Coronary artery (tissue), 2 donors: ENCODE results near the gene RGMB.

ENCODE experiments used
- DNase-seq: peaks from one replicate; pipeline ENCODE4 v3.0.0-alpha.2; 2017; ENCODE audit warnings: low spot score
- H3K27ac ChIP-seq, 2 donors: fragments of 200-600 bp; sonication (generic); one replicate each; pipeline ENCODE4 v1.5.1; 2016 to 2019
- H3K4me3 ChIP-seq: fragments of 200-600 bp; sonication (generic); 2 replicates; pipeline ENCODE4 v1.5.1; 2016; ENCODE audit warnings: mild to moderate bottlenecking, moderate library complexity
- TF ChIP-seq, protein P1 (sequence below): fragments of 200-600 bp; sonication (generic); IDR thresholded peaks from one replicate; pipeline ENCODE4 v1.5.1; 2019; ENCODE audit warnings: antibody characterized with exemption

The RGMB gene

DNA sequence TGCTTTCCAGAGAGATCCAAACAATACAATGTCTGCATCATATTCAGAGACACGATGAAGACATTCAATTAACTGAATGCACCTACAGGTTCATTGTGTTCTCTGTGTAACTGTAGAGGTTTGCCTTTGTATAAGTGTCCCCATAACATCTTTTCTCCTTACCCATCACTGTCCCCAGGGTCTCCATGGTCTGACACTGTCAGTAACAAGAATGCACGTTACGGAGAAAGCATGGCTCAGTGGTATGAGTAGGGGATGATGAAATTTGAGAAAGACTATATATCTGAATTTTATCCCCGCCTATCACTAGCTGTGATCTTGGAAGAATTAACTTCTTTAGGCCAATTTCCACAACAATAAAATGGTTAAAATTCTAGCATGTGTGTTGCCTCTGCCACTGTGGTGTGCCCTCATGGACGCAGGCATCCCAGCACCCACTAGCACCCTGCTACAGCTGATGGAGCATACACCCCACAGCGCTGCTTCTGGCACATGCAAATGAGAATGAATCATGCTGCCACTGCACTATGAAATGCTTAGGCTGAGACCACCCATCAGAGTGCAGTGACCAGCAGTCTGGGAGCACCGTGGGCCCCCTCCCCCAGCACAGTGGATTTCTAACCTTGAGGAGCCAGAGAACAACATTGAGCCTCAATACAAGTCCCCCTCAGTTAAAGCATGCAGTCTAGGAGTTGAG lies 54.3 kb downstream of the RGMB start:
- TF ChIP-seq, protein P1, sequence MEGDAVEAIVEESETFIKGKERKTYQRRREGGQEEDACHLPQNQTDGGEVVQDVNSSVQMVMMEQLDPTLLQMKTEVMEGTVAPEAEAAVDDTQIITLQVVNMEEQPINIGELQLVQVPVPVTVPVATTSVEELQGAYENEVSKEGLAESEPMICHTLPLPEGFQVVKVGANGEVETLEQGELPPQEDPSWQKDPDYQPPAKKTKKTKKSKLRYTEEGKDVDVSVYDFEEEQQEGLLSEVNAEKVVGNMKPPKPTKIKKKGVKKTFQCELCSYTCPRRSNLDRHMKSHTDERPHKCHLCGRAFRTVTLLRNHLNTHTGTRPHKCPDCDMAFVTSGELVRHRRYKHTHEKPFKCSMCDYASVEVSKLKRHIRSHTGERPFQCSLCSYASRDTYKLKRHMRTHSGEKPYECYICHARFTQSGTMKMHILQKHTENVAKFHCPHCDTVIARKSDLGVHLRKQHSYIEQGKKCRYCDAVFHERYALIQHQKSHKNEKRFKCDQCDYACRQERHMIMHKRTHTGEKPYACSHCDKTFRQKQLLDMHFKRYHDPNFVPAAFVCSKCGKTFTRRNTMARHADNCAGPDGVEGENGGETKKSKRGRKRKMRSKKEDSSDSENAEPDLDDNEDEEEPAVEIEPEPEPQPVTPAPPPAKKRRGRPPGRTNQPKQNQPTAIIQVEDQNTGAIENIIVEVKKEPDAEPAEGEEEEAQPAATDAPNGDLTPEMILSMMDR = no peak

DNA sequence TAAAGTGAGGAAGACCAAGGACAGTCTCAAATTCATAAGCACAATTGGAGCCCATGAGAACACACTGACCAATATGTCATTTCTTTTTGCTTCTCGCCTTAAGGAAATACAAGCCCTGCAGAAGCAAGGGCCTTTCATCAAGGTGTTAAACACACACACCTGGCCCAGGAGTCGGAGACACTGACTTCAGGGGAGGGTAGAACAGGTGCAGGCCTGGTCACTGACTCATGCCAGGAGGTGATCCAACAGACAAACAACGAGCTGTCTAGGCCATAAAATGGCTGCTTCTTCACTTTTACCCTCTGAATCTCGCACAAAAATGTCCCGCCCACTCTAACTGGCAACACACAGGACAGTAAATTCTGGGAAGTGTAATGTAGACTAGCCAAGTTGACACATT lies 62.7 kb downstream of the RGMB start:
- Histone ChIP-seq H3K4me3 (no peak overlapping the region), H3K27ac (no peak overlapping the region)
- TF ChIP-seq, protein P1 = no peak
- DNase-seq = no peak

More for the DNA sequence above, 54.3 kb downstream of the RGMB start:
- Histone ChIP-seq H3K27ac (no peak overlapping the region), H3K4me3 (no peak overlapping the region)
- DNase-seq = no peak

DNA sequence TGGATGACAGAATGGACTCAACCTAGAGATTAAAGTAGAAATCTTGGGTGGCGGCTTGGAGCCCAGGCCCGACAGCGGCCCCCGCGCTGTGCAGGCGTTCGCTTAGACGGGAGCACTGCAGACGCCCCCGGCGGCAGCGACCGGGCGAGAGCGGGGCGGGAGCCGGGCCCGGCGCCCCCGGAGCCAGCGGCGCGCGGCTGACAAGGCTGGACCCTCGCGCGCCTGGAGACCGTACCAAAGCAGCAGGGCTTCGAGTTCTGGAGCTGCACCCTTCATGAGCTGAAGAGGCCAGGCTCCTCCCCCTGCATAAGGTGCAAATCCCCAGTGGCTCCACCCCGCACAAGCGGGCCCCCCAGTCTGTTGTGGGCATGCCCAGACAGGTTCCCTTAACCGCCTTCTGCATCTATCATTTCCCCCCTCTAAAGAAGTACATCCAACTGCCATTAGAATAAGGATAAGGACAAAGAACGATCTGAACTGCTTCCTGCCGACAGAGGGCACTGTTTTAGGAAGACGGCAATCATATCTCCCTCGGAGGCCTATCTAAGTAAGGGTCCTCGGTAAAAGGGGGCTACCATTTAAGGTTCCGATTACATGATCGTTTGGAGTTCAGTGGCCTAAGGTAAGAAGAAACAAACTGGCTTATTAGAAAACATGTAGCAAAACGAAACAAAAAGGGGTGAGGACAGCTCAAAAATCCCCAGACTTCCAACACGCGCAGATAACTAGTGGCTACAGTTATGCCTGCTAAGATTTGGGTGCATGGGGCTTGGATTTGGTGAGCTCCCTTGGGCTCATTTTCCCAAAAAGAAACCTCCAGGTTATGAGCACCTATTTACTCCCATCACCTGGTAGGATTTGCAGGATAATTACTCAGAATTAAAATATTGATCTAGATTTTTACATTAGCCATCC lies 66.3 kb downstream of the RGMB start:
- DNase-seq = no peak
- Histone ChIP-seq H3K4me3 (peak overlapping the region; percentile 39), H3K27ac (no peak overlapping the region)
- TF ChIP-seq, protein P1 = peak; percentile 16

DNA sequence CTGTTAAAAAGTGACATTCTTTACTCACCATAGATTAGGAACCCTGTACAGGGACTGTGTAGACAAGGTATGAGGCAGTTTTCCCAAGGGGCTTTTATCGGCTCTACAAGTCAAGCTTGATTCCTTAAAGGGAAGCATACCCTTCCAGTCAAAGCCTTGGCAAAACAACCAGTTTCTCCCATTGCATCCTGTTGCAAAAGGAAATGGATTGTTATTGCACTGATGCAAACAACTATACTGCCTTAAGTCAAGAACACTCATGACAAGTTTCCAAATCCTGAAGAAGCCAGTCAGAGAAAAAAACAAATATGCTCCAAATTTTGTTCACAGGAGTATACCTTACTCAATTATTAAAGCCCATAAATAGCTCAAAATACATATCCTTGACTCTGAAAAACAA lies 67.5 kb downstream of the RGMB start:
- TF ChIP-seq, protein P1 = no peak

DNA sequence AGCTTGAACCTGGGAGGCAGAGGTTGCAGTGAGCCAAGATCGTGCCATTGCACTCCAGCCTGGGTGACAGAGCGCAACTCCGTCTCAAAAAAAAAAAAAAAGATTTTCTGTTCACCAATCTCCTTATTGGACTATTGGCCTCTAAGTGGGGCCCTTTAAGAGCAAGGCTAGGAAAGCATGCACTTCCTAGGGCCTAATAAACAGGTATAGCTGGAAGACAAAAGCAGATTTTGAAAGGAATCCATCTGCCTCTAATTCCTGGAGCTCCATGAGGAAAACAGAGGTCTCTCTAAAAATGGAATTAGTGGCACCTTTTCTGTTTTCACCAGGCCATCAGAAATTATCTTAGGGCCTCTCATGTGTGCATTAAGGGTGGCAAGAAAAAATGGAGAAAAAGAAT lies 70.0 kb downstream of the RGMB start:
- no peak overlapping the region for H3K27ac ChIP-seq
- TF ChIP-seq, protein P1 = no peak
- no peak overlapping the region for H3K4me3 ChIP-seq
- no peak for DNase-seq

More for the DNA sequence above, 67.5 kb downstream of the RGMB start:
- Histone ChIP-seq H3K27ac (no peak overlapping the region), H3K4me3 (no peak overlapping the region)
- no peak for DNase-seq

DNA sequence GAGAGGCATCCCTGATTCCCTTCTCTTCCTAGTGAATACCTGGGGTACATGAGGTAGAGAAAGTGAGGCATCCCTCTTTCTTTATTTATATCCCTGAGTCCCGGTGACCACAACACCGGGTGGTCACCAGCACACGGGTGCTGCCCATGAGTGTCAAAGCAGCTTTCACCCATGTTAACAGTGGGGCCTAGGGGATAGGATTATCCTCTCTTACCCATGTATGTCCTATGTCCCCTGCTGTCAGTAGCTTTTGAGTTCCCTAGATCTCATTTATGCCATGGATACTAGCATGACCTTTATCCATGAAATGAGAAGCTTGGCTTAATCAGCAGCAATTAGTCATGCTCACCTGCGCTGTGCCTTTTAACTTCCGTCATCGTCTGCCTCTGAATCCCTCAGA lies 71.4 kb downstream of the RGMB start:
- Histone ChIP-seq H3K27ac (no peak overlapping the region), H3K4me3 (no peak overlapping the region)
- TF ChIP-seq, protein P1 = no peak
- no peak for DNase-seq
